HepG2 (cell line): ENCODE data around the gene RPL31. TPM values are rescaled to one million over a fixed set of nuclear protein-coding genes. Genes with fewer than 3 reads are reported as not detected.

Experiments used
- ADNP ChIP-seq: sonication (generic); formaldehyde crosslinking; IDR thresholded peaks from 2 replicates; pipeline ENCODE4 v1.4.0; 2020; ENCODE audit warnings: missing genetic modification reagents
- AGO2 ChIP-seq: fragments of 200-400 bp; formaldehyde crosslinking; optimal IDR thresholded peaks from 2 replicates; pipeline ENCODE3; 2017; ENCODE audit warnings: mild to moderate bottlenecking, low read depth, low read length, moderate library complexity
- ARID3A ChIP-seq: IDR thresholded peaks from 2 replicates; pipeline ENCODE4 v1.6.1; 2012; ENCODE audit warnings: low read depth, low read length, improper control_type of control experiment
- ATF5 ChIP-seq: sonication (generic); formaldehyde crosslinking; IDR thresholded peaks from 2 replicates; pipeline ENCODE4 v1.4.0; 2020; ENCODE audit warnings: mild to moderate bottlenecking, low read depth, missing genetic modification reagents
- CERS6 ChIP-seq: sonication (generic); formaldehyde crosslinking; IDR thresholded peaks from 2 replicates; pipeline ENCODE4 v1.5.0; 2020; ENCODE audit warnings: missing genetic modification reagents
- KAT7 ChIP-seq: IDR thresholded peaks from 2 replicates; pipeline ENCODE4 v1.6.1; 2018; ENCODE audit warnings: borderline replicate concordance, missing compliant biosample characterization
- MEF2D ChIP-seq: sonication (generic); formaldehyde crosslinking; IDR thresholded peaks from 2 replicates; pipeline ENCODE4 v1.5.1; 2020; ENCODE audit warnings: mild to moderate bottlenecking, missing genetic modification reagents
- POLR2A ChIP-seq, 2 experiments: IDR thresholded peaks; 2 replicates each; pipeline ENCODE4 v1.6.1; 2011; ENCODE audit warnings: low read depth in 2 of 2, low read length in 2 of 2, mild to moderate bottlenecking in 1 of 2, moderate library complexity in 1 of 2; ENCODE audit not compliant: insufficient read depth in 1 of 2
- POLR2AphosphoS2 ChIP-seq: IDR thresholded peaks from 2 replicates; pipeline ENCODE4 v1.6.1; 2011; ENCODE audit warnings: low read depth, low read length, improper control_type of control experiment
- POLR2G ChIP-seq: fragments of 200-400 bp; formaldehyde crosslinking; IDR thresholded peaks from 2 replicates; pipeline ENCODE4 v1.6.1; 2018; ENCODE audit warnings: mild to moderate bottlenecking, low read depth, low read length, moderate library complexity
- RBAK ChIP-seq: sonication (generic); formaldehyde crosslinking; IDR thresholded peaks from 2 replicates; pipeline ENCODE4 v1.5.1; 2020; ENCODE audit warnings: mild to moderate bottlenecking, missing genetic modification reagents
- RCOR2 ChIP-seq: IDR thresholded peaks from 2 replicates; pipeline ENCODE4 v1.6.1; 2016; ENCODE audit warnings: missing biosample characterization, missing genetic modification reagents
- STAG1 ChIP-seq: sonication (generic); formaldehyde crosslinking; IDR thresholded peaks from 2 replicates; pipeline ENCODE4 v1.4.0; 2020; ENCODE audit warnings: missing genetic modification reagents
- SYNCRIP ChIP-seq: fragments of 200-400 bp; formaldehyde crosslinking; IDR thresholded peaks from 2 replicates; pipeline ENCODE4 v1.6.1; 2018; ENCODE audit warnings: mild to moderate bottlenecking, low read depth, low read length; ENCODE audit not compliant: insufficient read depth
- TBL1XR1 ChIP-seq: fragments of 150-350 bp; IDR thresholded peaks from 2 replicates; pipeline ENCODE4 v1.6.1; 2014; ENCODE audit warnings: borderline replicate concordance, low read length; ENCODE audit not compliant: partially characterized antibody
- THYN1 ChIP-seq: sonication (generic); formaldehyde crosslinking; IDR thresholded peaks from 2 replicates; pipeline ENCODE4 v1.8.1; 2023; ENCODE audit warnings: low read depth, mild to moderate bottlenecking, moderate library complexity, missing genetic modification reagents, borderline replicate concordance
- ZNF331 ChIP-seq: sonication (generic); formaldehyde crosslinking; IDR thresholded peaks from 2 replicates; pipeline ENCODE4 v1.4.0; 2020; ENCODE audit warnings: missing genetic modification reagents
- ZNF33B ChIP-seq: sonication (generic); formaldehyde crosslinking; IDR thresholded peaks from 2 replicates; pipeline ENCODE4 v1.5.1; 2020; ENCODE audit warnings: mild to moderate bottlenecking, missing genetic modification reagents
- ZNF597 ChIP-seq: sonication (generic); formaldehyde crosslinking; IDR thresholded peaks from 2 replicates; pipeline ENCODE4 v1.5.0; 2020; ENCODE audit warnings: missing genetic modification reagents
- ZNF672 ChIP-seq: sonication (generic); formaldehyde crosslinking; IDR thresholded peaks from 2 replicates; pipeline ENCODE4 v1.8.1; 2022; ENCODE audit warnings: missing genetic modification reagents
- polyA plus RNA-seq, 8 experiments: library from polyadenylated mRNA; depleted of rRNA in 3 of 8; stranded (reverse) in 7 of 8; unstranded in 1 of 8; fragments of >200 nt; fragmentation: Illumina TruSeq in 4 of 8; extraction: Trizol in 4 of 8; gene quantifications; 2 replicates each; pipeline versions ENCODE4 v1.2.1 to v1.2.3, GENCODE V29; 2011 to 2016; ENCODE audit warnings: low read depth in 4 of 8, missing spikeins in 1 of 8, mixed read lengths in 1 of 8; ENCODE audit not compliant: insufficient read depth in 1 of 8
- total RNA-seq, 5 experiments: library from RNA; depleted of rRNA; stranded (reverse); fragments of >200 nt; fragmentation: Illumina TruSeq; extraction: Trizol; gene quantifications; 2 replicates each; pipeline ENCODE4 v1.2.3, GENCODE V29; 2016; ENCODE audit warnings: low read depth in 1 of 5
- TF ChIP-seq, protein P1 (sequence below): IDR thresholded peaks from 2 replicates; pipeline ENCODE4 v1.4.0; 2020; ENCODE audit warnings: mild to moderate bottlenecking, missing genetic modification reagents
- TF ChIP-seq, protein P2 (sequence below): sonication (generic); formaldehyde crosslinking; IDR thresholded peaks from 2 replicates; pipeline ENCODE4 v1.4.0; 2020; ENCODE audit warnings: low read depth, mild to moderate bottlenecking, missing genetic modification reagents

The RPL31 gene
- total and polyA plus RNA-seq, 2 of the 13 experiments (the other 11 are each of a cell fraction or from before 2014, with no cell fraction given): 3,331 to 3,582 TPM

GRCh38 chr2:101011152-101011551 is 9.1 kb downstream of the RPL31 start (continued):
- TF ChIP-seq KAT7 (no peak), ZNF672 (CRISPR knock-in tag) (no peak), AGO2 (peak; percentile 75), THYN1 (no peak), ZNF597 (CRISPR knock-in tag) (no peak), POLR2A (IDR thresholded peaks at IDR 0.05; ENCODE audit: insufficient read depth in 1 of 2, low read depth in 2 of 2, low read length in 2 of 2) (peak in 1 of 2 experiments; percentile 53; a peak in 2 of 4 replicates), MEF2D (CRISPR knock-in tag) (no peak), CERS6 (CRISPR knock-in tag) (no peak), RBAK (CRISPR knock-in tag) (no peak), ZNF331 (CRISPR knock-in tag) (no peak), STAG1 (no peak), RCOR2 (CRISPR knock-in tag) (no peak), SYNCRIP (no peak), ATF5 (CRISPR knock-in tag) (no peak), TBL1XR1 (no peak), ARID3A (no peak), ZNF33B (CRISPR knock-in tag) (0 out of 2 replicates have a peak, but pooled peaks have one; percentile 26), POLR2G (peak; percentile 42; the same call in 1 of the 2 replicates), ADNP (CRISPR knock-in tag) (no peak), POLR2AphosphoS2 (0 out of 2 replicates have a peak, but pooled peaks have one; percentile 17)
- TF ChIP-seq, protein P1, sequence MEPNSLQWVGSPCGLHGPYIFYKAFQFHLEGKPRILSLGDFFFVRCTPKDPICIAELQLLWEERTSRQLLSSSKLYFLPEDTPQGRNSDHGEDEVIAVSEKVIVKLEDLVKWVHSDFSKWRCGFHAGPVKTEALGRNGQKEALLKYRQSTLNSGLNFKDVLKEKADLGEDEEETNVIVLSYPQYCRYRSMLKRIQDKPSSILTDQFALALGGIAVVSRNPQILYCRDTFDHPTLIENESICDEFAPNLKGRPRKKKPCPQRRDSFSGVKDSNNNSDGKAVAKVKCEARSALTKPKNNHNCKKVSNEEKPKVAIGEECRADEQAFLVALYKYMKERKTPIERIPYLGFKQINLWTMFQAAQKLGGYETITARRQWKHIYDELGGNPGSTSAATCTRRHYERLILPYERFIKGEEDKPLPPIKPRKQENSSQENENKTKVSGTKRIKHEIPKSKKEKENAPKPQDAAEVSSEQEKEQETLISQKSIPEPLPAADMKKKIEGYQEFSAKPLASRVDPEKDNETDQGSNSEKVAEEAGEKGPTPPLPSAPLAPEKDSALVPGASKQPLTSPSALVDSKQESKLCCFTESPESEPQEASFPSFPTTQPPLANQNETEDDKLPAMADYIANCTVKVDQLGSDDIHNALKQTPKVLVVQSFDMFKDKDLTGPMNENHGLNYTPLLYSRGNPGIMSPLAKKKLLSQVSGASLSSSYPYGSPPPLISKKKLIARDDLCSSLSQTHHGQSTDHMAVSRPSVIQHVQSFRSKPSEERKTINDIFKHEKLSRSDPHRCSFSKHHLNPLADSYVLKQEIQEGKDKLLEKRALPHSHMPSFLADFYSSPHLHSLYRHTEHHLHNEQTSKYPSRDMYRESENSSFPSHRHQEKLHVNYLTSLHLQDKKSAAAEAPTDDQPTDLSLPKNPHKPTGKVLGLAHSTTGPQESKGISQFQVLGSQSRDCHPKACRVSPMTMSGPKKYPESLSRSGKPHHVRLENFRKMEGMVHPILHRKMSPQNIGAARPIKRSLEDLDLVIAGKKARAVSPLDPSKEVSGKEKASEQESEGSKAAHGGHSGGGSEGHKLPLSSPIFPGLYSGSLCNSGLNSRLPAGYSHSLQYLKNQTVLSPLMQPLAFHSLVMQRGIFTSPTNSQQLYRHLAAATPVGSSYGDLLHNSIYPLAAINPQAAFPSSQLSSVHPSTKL (CRISPR knock-in tag): no peak
- TF ChIP-seq, protein P2, sequence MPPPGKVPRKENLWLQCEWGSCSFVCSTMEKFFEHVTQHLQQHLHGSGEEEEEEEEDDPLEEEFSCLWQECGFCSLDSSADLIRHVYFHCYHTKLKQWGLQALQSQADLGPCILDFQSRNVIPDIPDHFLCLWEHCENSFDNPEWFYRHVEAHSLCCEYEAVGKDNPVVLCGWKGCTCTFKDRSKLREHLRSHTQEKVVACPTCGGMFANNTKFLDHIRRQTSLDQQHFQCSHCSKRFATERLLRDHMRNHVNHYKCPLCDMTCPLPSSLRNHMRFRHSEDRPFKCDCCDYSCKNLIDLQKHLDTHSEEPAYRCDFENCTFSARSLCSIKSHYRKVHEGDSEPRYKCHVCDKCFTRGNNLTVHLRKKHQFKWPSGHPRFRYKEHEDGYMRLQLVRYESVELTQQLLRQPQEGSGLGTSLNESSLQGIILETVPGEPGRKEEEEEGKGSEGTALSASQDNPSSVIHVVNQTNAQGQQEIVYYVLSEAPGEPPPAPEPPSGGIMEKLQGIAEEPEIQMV (CRISPR knock-in tag): no peak
